PC-9 (cell line): ENCODE measurements around the gene KRTAP4-9.

Experiments
- EZH2 ChIP-seq: fragments of 200-600 bp; sonication (generic); IDR thresholded peaks from 2 replicates; pipeline ENCODE4 v1.8.0; 2017; ENCODE audit warnings: antibody characterized with exemption, low read depth
- TF ChIP-seq, protein P1 (sequence below): fragments of 200-600 bp; sonication (generic); conservative IDR thresholded peaks from 2 replicates; pipeline ENCODE4 v1.6.1; 2017; ENCODE audit warnings: mixed run types, antibody characterized with exemption, mild to moderate bottlenecking, moderate library complexity

DNA sequence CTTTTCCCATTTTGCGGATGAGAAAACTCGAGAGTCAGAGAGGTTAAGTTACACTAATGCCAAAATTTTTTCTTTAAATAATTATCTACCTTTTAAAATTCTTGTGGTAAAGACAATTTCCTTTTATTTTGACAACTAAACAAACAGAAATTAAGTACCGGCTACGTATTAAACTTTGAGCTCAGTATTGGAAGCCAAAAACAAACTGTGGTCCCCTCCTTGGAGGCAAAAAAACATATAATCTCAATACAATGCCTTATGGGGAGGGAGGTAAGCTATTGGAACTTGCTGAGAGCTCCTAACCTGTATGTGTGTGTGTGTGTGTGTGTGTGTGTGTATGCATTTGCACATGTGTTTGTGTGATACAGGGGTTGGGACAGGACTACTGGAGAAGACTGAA lies 41.7 kb upstream of the KRTAP4-9 start:
- TF ChIP-seq EZH2, result no peak
- TF ChIP-seq, protein P1, sequence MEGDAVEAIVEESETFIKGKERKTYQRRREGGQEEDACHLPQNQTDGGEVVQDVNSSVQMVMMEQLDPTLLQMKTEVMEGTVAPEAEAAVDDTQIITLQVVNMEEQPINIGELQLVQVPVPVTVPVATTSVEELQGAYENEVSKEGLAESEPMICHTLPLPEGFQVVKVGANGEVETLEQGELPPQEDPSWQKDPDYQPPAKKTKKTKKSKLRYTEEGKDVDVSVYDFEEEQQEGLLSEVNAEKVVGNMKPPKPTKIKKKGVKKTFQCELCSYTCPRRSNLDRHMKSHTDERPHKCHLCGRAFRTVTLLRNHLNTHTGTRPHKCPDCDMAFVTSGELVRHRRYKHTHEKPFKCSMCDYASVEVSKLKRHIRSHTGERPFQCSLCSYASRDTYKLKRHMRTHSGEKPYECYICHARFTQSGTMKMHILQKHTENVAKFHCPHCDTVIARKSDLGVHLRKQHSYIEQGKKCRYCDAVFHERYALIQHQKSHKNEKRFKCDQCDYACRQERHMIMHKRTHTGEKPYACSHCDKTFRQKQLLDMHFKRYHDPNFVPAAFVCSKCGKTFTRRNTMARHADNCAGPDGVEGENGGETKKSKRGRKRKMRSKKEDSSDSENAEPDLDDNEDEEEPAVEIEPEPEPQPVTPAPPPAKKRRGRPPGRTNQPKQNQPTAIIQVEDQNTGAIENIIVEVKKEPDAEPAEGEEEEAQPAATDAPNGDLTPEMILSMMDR, result no peak
